HG03439 (cell line): ENCODE measurements around the gene FBRS.
A peak's percentile ranks its signal among the peaks of the same experiment; 100 is the strongest.
"Not testable (repeated sequence)": the region's sequence is repeated elsewhere in the genome, so short reads cannot be mapped to it uniquely, and the experiment has no call there.

Experiments used
- ATAC-seq: cut with Tn5 transposase; IDR thresholded peaks from one replicate; pipeline ENCODE4 v1.9.1; 2021; ENCODE audit warnings: mild to moderate bottlenecking, moderate library complexity; ENCODE audit not compliant: unreplicated experiment

Gene FBRS

GRCh38 chr16:30697264-30698138, 39.3 kb downstream of the FBRS start:
- ATAC-seq: no peak

GRCh38 chr16:30698139-30698815, 40.0 kb downstream of the FBRS start:
- peak; percentile 81 for ATAC-seq

- ATAC-seq: peak; percentile 33
Observed at GRCh38 chr16:30698816-30699614, 40.8 kb downstream of the FBRS start, which contains the start of gene SRCAP. TSS of gene SRCAP (plus strand) at chr16:30699171. CDS start at chr16:30700825, 1,654 bp downstream.

GRCh38 chr16:30699615-30700099, 41.4 kb downstream of the FBRS start:
- no peak for ATAC-seq

- no peak for ATAC-seq
Observed at GRCh38 chr16:30700491-30700890, 42.3 kb downstream of the FBRS start.

GRCh38 chr16:30700971-30701370, 42.7 kb downstream of the FBRS start:
- ATAC-seq: no peak

GRCh38 chr16:30703071-30703470, 44.8 kb downstream of the FBRS start:
- ATAC-seq: not testable (repeated sequence)

- no peak for ATAC-seq
Observed at GRCh38 chr16:30703971-30704370, 45.7 kb downstream of the FBRS start.

- ATAC-seq: no peak
Observed at GRCh38 chr16:30706046-30706445, 47.8 kb downstream of the FBRS start.

- no peak for ATAC-seq
Observed at GRCh38 chr16:30710971-30711370, 52.7 kb downstream of the FBRS start.

GRCh38 chr16:30711712-30712111, 53.5 kb downstream of the FBRS start:
- no peak for ATAC-seq

- ATAC-seq: no peak
Observed at GRCh38 chr16:30715750-30716445, 57.7 kb downstream of the FBRS start.

- no peak for ATAC-seq
Observed at GRCh38 chr16:30720086-30720485, 61.9 kb downstream of the FBRS start.
